ENCODE results near the gene PLCL1. TPM values are rescaled to one million over a fixed set of nuclear protein-coding genes. Genes with fewer than 3 reads are reported as not detected.
A peak's percentile ranks its signal among the peaks of the same experiment; 100 is the strongest.
"Not testable (repeated sequence)": the region's sequence is repeated elsewhere in the genome, so short reads cannot be mapped to it uniquely, and the experiment has no call there.

Gene PLCL1
- total and polyA plus RNA-seq, 2 donors (not counting 3 experiments of a cell fraction or from before 2014, with no cell fraction given): 0.79 to 3.4 TPM

- no peaks in the 10 kb centered on the region for H3K9me1 ChIP-seq (replicated peaks; ENCODE audit: control insufficient read depth, extremely low read depth, insufficient read depth, low read length)
- TF ChIP-seq EZH2 (IDR thresholded peaks at IDR 0.05; ENCODE audit: borderline replicate concordance, low read depth, low read length, severe bottlenecking): no peak
- no peak for TF ChIP-seq POLR2A (IDR thresholded peaks at IDR 0.05; ENCODE audit: low read depth, low read length)
- peak; percentile 18 for TF ChIP-seq JUN (IDR thresholded peaks at IDR 0.05; ENCODE audit: borderline replicate concordance, insufficient read depth, insufficient read length, low read depth)
- no peak for FAIRE-seq
- DNase-seq (ENCODE audit: low read depth, low spot score): peak; percentile 91
- peaks cover 28% of the 10 kb centered on the region for H3K4me1 ChIP-seq (ENCODE audit: control insufficient read depth, extremely low read depth, insufficient read depth, low read length)
- no peaks in the 10 kb centered on the region for H3K36me3 ChIP-seq (ENCODE audit: control insufficient read depth in 2 of 2, extremely low read depth in 1 of 2, insufficient read depth in 2 of 2, low read length in 2 of 2)
- H3K9me3 ChIP-seq (replicated peaks; ENCODE audit: control insufficient read depth, insufficient read depth, low read length): no peaks in the 10 kb centered on the region
- no peak overlapping the region for H3K9ac ChIP-seq (replicated peaks; ENCODE audit: extremely low read depth, insufficient read depth, low read length)
- no peaks in the 10 kb centered on the region for H3K79me2 ChIP-seq (ENCODE audit: control insufficient read depth, insufficient read depth, low read length)
- dilution Hi-C loops (cut with MboI; ENCODE audit: extremely low pct_ligation_motif_present, low sequenced_read_pairs): no loop called here
- H3K4me3 ChIP-seq (replicated peaks in 1 of 3; ENCODE audit: insufficient read depth in 1 of 3, low read depth in 1 of 3, low read length in 3 of 3): no peak overlapping the region
- intact Hi-C loops (cut with micrococcal nuclease): no loop called here
- no TSS peak for BruUV-seq (replicated peaks)
- H3K27me3 ChIP-seq (ENCODE audit: control insufficient read depth in 2 of 2, insufficient read depth in 2 of 2, low read length in 2 of 2): no peaks in the 10 kb centered on the region
- no peak overlapping the region for H3K27ac ChIP-seq (ENCODE audit: insufficient read depth, low read depth, low read length)
- no peaks in the 10 kb centered on the region for H4K20me1 ChIP-seq (replicated peaks; ENCODE audit: control insufficient read depth, extremely low read depth, insufficient read depth, low read length)
- POLR2A ChIA-PET: no interaction called here
- H2AFZ ChIP-seq (ENCODE audit: low read depth, low read length): no peak overlapping the region
- peak overlapping the region; percentile 82 for H3K4me2 ChIP-seq (ENCODE audit: insufficient read depth, low read length)
- CTCF ChIA-PET: interaction anchor here (0.6 to 1.1 kb wide), 4 partner anchors 9 to 129 kb away, joined by 3 to 4 read pairs (median 3); no protein-coding TSS in a partner anchor
Observed at GRCh38 chr2:197828464-197829135, 24.2 kb downstream of the PLCL1 start.

- H3K9me1 ChIP-seq (replicated peaks; ENCODE audit: control insufficient read depth, extremely low read depth, insufficient read depth, low read length); H3K4me2 ChIP-seq (ENCODE audit: insufficient read depth, low read length); H3K4me3 ChIP-seq (replicated peaks in 1 of 3; ENCODE audit: insufficient read depth in 1 of 3, low read depth in 1 of 3, low read length in 3 of 3); dilution Hi-C loops (cut with MboI; ENCODE audit: extremely low pct_ligation_motif_present, low sequenced_read_pairs); H3K36me3 ChIP-seq (ENCODE audit: control insufficient read depth in 2 of 2, extremely low read depth in 1 of 2, insufficient read depth in 2 of 2, low read length in 2 of 2); BruUV-seq (replicated peaks); H3K9ac ChIP-seq (replicated peaks; ENCODE audit: extremely low read depth, insufficient read depth, low read length); H3K27ac ChIP-seq (ENCODE audit: insufficient read depth, low read depth, low read length); CTCF ChIA-PET; intact Hi-C loops (cut with micrococcal nuclease); H3K79me2 ChIP-seq (ENCODE audit: control insufficient read depth, insufficient read depth, low read length); H2AFZ ChIP-seq (ENCODE audit: low read depth, low read length); FAIRE-seq; H4K20me1 ChIP-seq (replicated peaks; ENCODE audit: control insufficient read depth, extremely low read depth, insufficient read depth, low read length); H3K27me3 ChIP-seq (ENCODE audit: control insufficient read depth in 2 of 2, insufficient read depth in 2 of 2, low read length in 2 of 2); H3K9me3 ChIP-seq (replicated peaks; ENCODE audit: control insufficient read depth, insufficient read depth, low read length); H3K4me1 ChIP-seq (ENCODE audit: control insufficient read depth, extremely low read depth, insufficient read depth, low read length); POLR2A ChIA-PET; DNase-seq (ENCODE audit: low read depth, low spot score): not testable (repeated sequence)
Observed at GRCh38 chr2:197834771-197835170, 30.4 kb downstream of the PLCL1 start.
